ENCODE data around the gene NFATC2.

The NFATC2 gene

GRCh38 chr20:51404297-51405060 is 138.0 kb downstream of the NFATC2 start:
- DNase-seq: peak; percentile 65

- DNase-seq: no peak
Observed at GRCh38 chr20:51403466-51404220, 138.9 kb downstream of the NFATC2 start.

DNA sequence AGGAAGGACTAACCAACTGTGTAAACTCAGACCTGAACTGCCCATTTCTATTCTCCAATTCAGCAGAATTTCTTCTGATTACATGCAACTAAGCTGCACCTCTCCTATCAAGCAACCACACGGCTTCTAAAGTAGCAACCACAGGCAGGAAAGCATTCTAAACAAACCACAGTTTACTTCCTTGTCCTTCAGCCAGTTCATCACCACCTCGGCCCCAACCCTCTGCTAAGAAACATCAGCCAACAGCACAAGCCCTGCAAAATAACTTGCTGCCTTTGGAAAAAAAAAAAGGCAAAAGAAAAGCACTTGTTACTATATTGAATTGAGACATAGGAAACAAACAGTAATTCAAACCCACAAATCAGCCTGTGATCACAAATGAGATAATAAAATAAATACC is 140.3 kb downstream of the NFATC2 start:
- DNase-seq: no peak

- no peak for DNase-seq
Observed at GRCh38 chr20:51401496-51401895, 141.0 kb downstream of the NFATC2 start.

DNA sequence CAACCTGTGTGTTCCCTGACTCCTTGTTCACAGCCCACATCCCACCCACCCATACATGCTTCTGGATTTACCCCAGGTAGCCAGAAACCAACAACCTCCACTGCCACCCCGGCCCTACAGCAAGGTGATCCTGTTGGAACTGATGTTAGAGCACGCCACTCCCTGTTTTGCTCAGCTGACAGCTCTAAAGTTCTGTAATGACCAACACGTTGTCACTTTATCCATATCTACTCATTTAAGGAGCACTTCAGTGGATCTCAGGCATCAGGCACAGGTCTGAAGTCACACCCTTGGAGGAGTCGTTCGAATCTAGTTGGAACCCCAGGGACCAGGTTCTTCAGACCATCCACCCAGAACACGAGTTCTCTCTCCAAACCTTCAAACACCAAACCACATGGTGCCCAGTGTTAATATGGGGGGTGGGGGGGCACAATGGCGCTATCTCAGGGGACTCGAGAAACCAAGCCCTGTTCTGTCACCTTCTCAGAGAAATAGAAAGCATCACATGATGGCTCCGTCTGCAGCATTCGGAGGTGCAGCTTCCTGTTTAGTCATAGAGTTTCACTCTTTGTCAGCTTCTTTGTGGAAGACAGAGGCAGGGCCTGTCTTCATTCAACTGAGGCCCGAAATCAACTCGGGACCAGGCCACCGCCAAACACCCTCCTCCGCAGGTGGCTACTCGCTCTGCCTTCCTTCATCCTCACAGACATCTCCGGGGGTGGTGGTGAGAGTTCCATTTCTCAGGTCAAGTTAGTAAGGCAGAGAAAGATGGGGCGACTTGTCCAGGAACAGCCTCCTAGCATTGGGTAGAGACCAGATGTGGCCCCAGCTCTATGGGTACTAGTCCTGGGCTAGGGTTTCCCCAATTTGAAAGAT is 142.2 kb downstream of the NFATC2 start:
- peak; percentile 45 for DNase-seq

DNA sequence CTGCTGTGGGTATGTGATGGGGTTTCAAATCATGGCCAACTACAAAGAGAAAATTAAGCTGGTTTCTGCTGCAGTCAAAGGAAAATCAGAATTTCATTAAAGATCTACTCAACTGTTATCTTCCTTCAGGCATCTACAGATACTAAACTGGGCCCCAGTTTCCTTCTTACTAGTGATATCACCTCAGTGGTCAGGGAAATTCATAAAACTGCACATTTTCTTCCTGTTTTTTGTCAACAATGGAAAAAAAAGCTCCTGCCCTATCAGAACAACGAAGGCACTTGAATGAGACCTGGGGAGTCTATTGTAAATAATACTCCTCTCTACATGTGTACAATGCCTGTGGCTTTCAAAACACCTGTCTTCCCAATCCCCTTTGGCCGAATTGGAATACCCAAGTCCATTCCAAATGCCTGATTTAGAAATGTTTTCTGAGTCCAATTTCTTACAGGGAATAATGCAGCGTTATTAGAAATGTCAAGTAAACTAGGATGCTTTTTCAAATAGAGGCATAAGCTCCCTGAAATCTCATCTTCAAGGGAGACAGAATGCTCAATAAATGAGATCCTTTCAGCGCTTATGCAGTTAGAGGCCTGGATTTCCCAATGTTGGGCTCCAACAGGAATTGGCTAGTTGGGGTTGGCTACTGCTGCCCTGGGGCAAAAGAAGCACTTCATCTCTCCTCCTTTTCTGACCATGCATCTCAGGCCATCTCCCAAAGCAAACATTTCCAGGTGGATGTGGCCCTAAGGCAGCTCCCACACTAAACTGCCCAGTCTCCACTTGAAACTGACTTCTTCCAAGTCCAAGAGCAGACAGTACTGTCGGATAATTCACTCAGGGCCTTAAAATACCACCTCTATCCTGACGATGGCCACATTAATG is 143.3 kb downstream of the NFATC2 start:
- no peak for DNase-seq

DNA sequence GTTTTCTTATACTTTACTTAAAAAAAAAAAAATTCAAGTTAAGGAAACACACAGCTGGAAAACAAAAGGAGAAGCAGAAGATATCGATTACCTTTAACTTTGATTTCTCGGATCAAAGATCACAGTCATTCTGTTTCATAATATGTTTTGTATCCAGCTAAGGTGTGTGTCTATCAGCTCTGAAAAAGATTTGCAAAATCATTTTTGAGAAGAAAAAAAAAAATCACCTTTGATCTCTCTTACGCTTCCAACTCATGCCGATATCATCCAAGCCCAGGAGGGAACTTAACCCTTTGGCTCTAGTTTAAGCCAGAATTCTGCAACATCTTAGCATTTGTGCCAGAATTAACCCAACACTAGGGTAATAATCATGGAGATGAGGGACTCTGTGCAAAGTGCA is 144.0 kb downstream of the NFATC2 start:
- DNase-seq: no peak

DNA sequence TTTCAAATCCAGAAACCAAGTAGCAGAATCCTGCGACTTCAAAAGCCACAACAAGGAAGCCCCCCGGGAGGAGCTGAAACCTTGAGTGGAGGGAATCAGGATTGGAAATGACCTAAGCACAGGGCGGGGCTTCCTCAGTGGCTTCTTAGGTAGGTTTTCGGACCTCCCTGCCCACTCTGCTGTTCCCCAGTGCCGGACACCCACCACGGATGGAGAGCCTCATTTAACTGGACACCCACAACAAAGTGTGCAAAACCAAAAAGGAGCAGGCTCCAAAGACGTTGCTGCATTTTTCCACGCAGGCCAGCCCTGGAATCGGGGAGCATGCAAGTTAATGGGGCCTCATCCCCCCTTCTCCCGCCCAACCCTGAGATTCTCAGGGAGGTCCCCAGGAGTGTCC is 144.4 kb downstream of the NFATC2 start:
- no peak for DNase-seq

DNA sequence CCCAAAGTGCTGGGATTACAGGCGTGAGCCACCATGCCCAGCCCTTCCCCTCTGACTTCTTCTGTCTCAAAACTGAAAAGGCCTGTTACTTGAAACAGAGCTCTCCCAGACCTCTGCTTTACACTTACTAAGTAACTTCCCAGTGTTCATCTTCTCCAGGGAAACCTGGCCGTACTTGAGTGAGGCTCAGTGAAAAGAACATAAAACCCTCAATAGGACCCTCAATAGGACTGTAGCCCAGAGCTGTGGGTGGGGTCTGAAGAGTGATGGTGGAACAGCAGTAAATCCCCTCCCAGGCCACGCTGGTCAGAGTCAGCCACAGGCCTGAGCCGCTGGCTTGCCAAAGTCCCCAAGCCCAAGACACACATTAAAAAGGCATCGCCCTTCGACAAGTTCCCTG is 145.4 kb downstream of the NFATC2 start:
- DNase-seq: no peak

DNA sequence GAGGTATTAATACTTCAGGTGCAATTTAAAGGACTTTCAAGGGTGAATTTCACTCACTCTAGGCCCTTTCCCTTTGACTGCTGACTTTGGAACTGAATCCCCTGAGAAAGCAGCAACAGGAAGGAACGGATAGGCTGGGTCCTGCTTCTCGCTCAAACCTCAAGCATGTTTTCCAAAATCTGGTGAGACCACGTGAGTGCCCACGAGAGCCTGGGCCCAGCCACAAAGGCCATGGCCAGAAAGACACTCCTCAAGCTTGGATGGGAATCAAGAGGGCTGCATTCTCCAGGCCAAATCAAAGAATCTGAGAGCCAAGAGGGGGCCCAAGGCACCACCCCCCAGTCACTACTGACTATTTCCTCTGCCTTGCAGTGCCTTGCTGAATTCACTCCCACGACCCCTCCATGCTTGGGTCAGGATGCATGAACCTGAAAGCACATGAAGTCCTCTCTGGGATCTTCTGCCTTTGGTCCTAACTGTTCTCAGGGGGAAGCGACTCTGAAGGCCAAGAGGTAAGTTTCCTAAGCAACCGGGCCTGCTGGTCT is 146.1 kb downstream of the NFATC2 start:
- DNase-seq: no peak

DNA sequence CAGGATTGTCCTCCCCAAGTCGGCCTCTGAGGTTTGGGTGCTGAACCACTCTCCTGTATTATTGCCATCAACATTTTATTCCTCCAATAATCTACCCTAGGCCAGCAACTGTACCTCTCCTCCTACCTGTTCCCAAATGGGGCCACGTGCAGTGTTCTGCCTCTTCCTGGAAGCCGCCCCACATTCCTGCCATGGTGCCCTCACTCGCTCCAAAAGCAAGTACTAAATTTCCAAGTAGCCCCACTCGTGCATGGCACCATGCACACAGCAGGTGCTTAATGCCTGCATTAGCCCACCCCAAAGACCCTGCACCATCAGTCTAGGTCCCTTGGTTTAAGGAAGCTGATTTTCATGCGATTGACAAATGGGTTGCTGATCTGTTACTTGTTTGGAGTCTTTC is 147.8 kb downstream of the NFATC2 start:
- DNase-seq: no peak

DNA sequence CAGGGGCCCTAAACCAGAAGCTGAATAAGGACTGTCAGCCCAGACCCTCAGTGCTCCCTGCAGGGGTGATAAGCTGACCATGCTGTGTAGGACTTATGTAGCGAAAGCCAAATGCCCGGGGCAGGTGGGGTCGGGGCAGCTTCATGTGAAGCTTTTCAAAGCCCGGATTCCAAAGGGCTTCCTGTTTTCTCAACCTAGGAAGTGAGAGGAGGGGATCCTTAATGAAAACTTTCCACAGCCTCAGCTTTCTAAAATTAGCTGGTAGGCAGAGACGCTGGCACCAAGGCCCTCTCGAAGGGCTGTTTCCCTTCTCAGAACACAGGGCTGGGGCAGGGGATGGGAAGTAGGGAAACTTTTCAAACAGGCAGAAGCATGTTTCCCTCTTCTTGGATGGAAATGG is 148.9 kb downstream of the NFATC2 start:
- no peak for DNase-seq

GRCh38 chr20:51392614-51393186 is 149.8 kb downstream of the NFATC2 start:
- DNase-seq: no peak

DNA sequence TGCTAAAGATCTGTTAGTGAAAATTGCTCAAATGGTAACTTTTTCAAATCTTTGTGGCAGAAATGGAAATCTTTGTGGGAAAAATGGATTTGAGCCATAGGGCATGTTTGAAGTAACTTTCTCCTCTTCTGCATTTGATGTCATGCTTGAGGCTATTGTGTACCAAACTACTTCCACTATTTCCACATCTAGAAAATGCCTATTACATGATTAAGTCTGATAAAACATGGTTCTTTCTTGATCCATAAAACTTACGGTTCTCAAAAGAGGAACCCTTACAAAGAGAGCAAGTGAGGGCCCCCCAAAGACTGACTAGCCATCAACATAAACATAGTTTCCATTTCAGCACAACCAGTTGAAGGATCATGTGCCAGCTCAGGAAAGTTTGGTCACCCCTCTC is 150.6 kb downstream of the NFATC2 start:
- no peak for DNase-seq

DNA sequence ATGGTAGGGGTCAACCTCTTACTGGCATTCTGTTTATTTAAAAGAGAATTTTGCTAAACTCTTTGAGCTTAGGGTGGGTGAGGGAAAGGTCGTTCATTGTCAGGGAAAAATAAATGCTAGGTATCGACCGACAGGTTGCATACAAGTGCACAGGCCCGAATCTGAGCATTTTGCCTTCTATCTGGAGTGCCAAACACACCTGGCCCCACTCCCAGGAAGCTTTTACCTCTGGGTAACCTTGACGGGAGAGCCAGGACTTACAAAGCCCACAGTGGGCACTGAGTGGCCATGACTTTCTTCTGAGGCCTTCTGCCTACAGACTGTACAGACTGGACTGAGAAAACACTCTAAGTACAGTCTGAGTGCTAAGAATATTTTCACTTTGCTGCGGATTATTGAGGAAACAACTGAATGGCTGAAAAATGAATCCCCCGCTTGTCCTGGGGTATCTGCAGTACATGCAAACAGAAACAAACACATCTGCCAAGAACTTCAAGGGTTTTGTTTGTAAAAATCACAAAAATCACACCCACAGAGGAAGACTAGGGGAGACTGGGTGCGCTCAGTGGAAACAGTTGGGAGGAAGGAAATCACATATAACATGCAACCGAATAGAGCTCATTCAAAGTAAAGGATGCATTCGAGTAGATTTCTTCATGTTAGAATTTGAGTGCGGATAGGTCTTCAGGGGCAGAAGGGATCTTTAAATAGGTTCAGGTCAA is 152.8 kb downstream of the NFATC2 start:
- DNase-seq: no peak

- DNase-seq: no peak
Observed at GRCh38 chr20:51388756-51389542, 153.6 kb downstream of the NFATC2 start.

- DNase-seq: no peak
Observed at GRCh38 chr20:51388227-51388626, 154.3 kb downstream of the NFATC2 start.

- no peak for DNase-seq
Observed at GRCh38 chr20:51387125-51387875, 155.2 kb downstream of the NFATC2 start.

DNA sequence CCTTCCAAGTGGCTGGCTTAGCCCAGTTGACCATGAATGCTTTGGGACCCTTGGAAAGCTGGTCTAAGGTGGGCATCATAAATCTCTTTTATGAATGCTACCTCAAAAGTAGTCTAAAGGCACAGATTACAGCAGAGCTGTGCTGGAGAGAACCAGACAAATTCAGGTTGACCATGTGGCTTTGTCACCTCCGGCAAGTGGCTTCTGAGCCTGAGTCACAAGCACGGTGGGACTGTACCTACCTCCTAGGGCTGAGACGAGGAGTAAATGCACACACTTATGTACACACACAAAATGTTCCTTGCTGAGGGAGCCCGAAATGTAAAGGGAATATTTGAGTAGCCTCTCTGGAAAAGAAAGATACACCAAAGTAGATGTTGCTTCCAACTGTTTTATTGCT is 155.9 kb downstream of the NFATC2 start:
- no peak for DNase-seq
